GM11168 (cell line): ENCODE measurements around the gene LRRC26.
"Not testable (repeated sequence)": the region's sequence is repeated elsewhere in the genome, so short reads cannot be mapped to it uniquely, and the experiment has no call there.

Experiments
- in situ Hi-C: fragments of 300-500 bp; cut with MboI; formaldehyde crosslinking; loops from one replicate; pipeline ENCODE4 v1.12.0; 2022; ENCODE audit warnings: low sequenced_read_pairs; ENCODE audit not compliant: unreplicated experiment

LRRC26 gene

DNA sequence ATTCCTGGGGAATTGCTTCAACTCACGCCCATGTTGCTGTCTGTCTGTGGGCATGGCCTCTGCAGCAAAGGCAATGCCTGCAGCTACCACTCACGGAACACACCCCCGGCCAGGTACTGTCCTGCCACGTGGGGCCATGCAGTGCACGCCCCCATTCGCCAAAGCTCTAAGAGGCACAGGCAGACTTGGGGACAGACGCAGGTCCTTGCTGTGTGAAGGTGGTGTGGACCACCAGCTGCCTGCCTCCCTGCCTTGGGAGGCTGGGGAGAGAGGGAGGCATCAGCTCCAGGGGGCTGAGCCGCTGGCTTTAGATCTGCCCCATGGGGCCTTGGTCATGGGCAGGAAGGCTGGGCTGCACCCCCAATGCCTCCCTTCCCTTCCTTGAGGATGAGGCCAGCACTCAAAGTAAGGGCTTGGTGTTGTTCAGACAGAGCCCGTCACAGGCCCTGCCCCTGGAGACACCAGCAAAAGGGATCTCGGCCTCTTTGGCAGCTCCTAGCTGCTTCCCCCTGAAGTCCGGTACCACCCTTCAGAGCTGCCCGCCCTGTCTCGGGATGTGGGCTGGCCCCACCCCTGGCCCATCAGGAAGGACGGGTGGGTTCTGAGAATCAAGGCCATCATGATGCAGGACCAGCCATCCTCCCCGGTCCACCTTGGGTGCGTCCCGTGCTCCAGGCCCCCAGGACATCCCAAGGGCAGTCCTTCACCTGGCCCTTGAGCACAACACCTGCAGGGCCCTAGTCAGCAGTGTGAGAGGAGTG is 28.6 kb downstream of the LRRC26 start:
- in situ Hi-C loops = no loop called here

GRCh38 chr9:137140151-137141012 is 29.5 kb downstream of the LRRC26 start:
- in situ Hi-C loops = no loop called here

- in situ Hi-C loops = no loop called here
Observed at GRCh38 chr9:137139468-137140150, 30.2 kb downstream of the LRRC26 start.

GRCh38 chr9:137138722-137139467 is 31.0 kb downstream of the LRRC26 start, which contains the start of gene GRIN1:
TSS of gene GRIN1 (plus strand) at chr9:137139154. CDS start at chr9:137139487, 333 bp downstream.
- in situ Hi-C loops = no loop called here

- in situ Hi-C loops = no loop called here
Observed at GRCh38 chr9:137138058-137138721, 31.7 kb downstream of the LRRC26 start.

DNA sequence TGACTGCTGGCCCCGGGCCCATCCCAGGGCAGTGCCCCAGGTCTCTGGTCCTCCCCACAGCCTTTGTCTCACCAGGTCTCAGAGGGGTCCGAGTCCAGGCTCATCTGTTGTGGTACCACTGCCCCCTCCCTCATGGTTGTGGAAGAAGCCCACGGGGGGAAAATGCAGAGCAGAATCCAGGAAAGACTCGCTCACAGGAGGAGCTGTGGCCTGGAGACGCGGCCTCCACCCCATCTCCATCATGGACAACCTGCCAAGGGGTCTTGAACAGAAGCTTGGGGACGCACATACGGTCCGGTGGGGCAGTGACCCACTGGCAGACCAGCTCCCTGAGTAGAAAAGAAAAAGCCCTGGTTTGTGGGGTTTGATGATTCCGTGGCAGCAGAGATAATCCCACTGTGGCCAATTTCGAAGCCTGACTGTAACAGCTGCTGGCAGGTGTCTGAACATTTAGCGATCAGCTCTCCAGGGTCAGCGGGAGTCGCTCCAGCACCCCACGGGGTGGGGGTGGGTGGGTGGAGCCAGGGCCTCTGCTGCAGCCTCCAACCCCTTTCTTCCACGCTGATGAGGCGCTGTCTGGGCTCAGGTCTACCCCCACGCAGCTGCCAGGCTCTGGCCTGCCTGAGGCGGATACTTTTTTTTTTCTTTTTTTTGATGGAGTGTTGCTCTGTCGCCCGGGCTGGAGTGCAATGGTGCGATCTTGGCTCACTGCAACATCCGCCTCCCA is 32.8 kb downstream of the LRRC26 start:
- in situ Hi-C loops = no loop called here

DNA sequence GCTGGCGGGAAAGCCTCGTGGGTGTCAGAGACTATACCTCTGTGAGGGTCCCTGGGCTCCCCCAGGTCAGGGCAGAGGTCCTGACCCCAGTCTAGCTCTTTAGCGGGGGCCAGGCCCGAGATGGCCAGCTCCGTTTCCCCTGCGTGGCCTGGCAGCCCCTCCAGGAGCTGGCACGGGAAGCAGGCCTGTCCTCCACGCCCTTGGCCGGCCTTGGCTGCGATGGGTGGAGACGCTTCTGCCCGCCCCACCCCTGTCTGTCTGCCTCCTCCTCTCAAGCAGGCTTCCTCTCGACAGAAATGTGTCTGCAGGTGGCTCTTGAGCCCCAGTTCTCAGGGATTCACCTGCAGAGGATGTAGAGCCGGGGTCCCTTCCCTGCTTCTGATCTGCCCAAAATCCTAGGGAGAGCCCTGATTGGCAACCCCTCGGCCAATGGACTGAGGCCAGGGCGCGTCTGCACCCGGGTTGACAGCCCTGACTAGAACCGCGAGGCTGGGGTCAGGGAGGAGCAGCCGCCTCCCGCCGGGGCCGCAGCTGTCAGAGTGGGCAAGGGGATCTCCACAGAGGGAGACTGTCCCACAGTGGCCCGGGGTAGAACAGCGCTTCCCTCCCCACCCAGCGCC is 33.5 kb downstream of the LRRC26 start:
- in situ Hi-C loops = no loop called here

- in situ Hi-C loops = not testable (repeated sequence)
Observed at GRCh38 chr9:137135154-137135553, 34.7 kb downstream of the LRRC26 start.

- in situ Hi-C loops = no loop called here
Observed at GRCh38 chr9:137134191-137134590, 35.7 kb downstream of the LRRC26 start.

- in situ Hi-C loops = no loop called here
Observed at GRCh38 chr9:137130176-137130755, 39.6 kb downstream of the LRRC26 start.

- in situ Hi-C loops = no loop called here
Observed at GRCh38 chr9:137129456-137130175, 40.2 kb downstream of the LRRC26 start.

GRCh38 chr9:137128862-137129455 is 40.9 kb downstream of the LRRC26 start:
- in situ Hi-C loops = no loop called here

GRCh38 chr9:137128158-137128861 is 41.5 kb downstream of the LRRC26 start:
- in situ Hi-C loops = no loop called here

DNA sequence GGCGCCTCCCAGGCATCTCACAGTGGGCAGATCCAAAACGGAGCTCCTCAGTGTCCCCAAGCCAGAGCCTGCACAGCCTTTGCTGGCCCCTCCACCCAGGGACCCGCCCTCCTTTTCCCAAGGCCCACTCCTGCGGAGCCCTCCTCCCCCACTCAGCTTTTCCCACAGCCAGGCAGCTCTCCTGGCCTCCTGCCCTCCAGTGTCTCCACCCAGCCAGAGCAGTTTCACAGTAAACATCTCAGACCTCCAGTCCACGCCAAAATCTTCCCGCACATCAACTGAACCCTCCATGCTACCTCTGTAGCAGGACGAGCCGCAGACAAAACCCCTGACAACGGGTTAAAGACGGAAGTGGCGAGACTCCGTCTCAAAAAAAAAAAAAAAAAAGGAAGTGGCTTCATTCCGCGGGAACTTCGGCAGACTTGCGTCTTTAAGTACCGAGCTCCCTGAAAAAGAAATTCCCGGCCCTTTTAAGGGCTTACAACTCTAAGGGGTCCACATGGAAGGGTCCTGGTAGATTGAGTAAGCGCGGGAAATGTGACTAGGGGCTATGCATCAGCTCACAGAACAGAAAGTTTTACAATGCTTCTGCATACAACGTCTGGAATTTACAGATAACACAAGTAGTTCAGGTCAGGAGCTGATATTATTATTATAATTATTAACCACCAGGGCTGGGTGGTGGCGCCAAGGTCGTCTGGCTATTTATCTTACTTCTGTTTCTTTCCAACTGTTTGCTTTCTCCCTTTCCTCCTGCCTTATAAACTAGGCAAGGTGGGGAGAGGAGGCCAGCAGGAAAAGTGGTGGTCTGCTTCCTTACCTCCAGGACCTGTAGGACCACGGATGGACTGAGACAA is 42.3 kb downstream of the LRRC26 start:
- in situ Hi-C loops = no loop called here

- in situ Hi-C loops = no loop called here
Observed at GRCh38 chr9:137126786-137127185, 43.1 kb downstream of the LRRC26 start.
